ENCODE data around the gene ERVMER34-1. TPM values are rescaled to one million over a fixed set of nuclear protein-coding genes. Genes with fewer than 3 reads are reported as not detected.

ERVMER34-1 gene, protein sequence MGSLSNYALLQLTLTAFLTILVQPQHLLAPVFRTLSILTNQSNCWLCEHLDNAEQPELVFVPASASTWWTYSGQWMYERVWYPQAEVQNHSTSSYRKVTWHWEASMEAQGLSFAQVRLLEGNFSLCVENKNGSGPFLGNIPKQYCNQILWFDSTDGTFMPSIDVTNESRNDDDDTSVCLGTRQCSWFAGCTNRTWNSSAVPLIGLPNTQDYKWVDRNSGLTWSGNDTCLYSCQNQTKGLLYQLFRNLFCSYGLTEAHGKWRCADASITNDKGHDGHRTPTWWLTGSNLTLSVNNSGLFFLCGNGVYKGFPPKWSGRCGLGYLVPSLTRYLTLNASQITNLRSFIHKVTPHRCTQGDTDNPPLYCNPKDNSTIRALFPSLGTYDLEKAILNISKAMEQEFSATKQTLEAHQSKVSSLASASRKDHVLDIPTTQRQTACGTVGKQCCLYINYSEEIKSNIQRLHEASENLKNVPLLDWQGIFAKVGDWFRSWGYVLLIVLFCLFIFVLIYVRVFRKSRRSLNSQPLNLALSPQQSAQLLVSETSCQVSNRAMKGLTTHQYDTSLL
- under 1 TPM; 0.52 to 0.59 TPM for total RNA-seq
- long read RNA-seq: 0 reads

DNA sequence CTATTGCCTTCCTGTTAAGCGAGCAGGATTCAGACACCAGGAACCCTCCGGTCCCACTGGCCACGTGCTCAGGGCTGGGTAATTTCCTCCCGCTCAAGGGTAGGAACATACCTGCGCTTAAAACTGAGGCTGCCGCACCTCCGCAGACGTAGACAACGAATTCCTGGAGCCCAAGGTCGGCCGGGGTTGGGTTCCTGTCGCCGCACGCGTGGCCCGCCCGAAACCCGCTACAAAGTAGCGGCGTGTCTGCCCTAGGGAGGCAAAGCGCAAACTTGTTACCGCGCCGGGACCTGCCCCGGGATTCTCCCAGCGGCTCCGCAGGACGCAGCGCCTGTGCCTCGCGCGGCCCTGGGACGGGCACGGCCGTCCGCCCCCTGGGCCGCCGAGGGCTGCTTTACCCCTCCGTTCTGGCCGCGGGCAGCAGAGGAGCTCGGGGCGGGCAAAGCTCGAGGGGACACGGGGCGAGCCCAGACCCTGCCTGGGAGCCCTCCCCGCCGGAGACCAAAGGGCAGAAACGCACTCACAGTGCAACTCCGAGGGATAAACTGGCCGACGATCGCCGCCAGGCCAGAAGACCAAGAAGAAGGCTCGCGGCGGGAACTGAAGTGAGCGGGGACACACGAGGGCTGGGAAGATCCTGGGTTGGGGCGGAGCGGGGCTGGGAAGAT is at the start of gene ERVMER34-1:
TSS of gene ERVMER34-1 (minus strand) at position 607 of the 668 bp plus-strand sequence. CDS start 5,905 bp downstream, outside the sequence.
- ATAC-seq (peak; percentile 65), DNase-seq (peak; percentile 17 to 32)
- intact Hi-C loops (cut with DNase I, micrococcal nuclease): no loop called here

DNA sequence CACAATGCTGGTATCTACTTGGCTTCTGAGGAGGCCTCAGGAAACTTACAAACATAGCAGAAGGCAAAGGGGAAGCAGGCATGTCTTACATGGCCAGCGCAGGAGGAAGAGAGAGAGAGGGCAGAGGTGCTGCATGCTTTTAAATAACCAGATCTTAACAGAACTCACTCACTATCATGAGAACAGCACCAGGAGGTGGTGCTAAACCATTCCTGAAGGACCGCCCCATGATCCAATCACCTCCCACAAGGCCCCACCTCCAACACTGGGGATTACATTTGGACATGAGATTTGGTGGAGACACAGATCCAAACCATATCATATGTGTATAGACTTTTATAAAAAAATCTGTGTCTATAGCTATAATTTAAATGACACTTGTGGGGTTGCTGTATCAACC is 48.6 kb upstream of the ERVMER34-1 start:
- ATAC-seq (no peak), DNase-seq (no peak)
- intact Hi-C loops (cut with DNase I, micrococcal nuclease): no loop called here

DNA sequence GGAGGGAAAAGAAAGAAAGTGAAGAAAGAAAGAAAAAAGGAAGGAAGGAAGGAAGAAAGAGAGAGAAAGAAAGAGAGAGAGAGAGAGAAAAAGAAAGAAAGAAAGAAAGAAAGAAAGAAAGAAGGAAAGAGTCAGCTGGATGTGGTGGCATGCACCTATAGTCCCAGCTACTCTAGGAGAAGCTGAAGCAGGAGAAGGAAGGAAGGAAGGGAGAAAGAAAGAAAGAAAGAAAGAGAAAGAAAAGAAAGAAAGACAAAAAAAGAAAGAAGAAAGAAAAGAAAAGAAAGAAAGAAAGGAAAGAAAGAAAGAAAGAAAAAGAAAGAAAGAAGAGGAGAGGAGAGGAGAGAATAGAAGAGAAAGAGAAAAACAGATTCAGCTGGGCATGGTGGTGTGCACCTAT is 44.3 kb upstream of the ERVMER34-1 start:
- intact Hi-C loops (cut with DNase I, micrococcal nuclease): no loop called here
- no peak for DNase-seq
- no peak for ATAC-seq

GRCh38 chr4:52791936-52792335 is 40.7 kb upstream of the ERVMER34-1 start:
- intact Hi-C loops (cut with DNase I, micrococcal nuclease): no loop called here
- DNase-seq (no peak), ATAC-seq (no peak)

- ATAC-seq (no peak), DNase-seq (no peak)
- intact Hi-C loops (cut with DNase I, micrococcal nuclease): no loop called here
Observed at GRCh38 chr4:52789774-52790173, 38.5 kb upstream of the ERVMER34-1 start.

DNA sequence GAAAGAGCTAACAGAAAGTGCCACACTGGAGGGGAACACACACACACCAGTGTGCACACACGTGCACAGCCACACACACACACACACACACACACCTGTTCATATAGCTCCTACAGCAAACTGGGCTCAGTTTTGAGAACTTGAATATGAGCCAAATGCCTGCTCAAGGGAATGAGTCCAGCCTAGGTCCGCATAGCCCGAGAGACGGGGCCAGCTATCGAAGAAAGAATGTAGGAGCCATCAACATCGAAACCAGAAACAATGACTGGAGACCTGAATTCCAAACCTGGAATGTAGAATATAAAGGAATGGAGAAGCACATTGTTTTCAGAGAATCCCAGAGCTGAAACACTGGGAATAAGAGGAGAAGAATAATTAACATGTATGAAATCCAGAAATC is 37.6 kb upstream of the ERVMER34-1 start:
- ATAC-seq: no peak
- intact Hi-C loops (cut with DNase I, micrococcal nuclease): no loop called here
- no peak for DNase-seq

- intact Hi-C loops (cut with DNase I, micrococcal nuclease): no loop called here
- ATAC-seq (no peak), DNase-seq (no peak)
Observed at GRCh38 chr4:52783069-52783468, 31.8 kb upstream of the ERVMER34-1 start.

DNA sequence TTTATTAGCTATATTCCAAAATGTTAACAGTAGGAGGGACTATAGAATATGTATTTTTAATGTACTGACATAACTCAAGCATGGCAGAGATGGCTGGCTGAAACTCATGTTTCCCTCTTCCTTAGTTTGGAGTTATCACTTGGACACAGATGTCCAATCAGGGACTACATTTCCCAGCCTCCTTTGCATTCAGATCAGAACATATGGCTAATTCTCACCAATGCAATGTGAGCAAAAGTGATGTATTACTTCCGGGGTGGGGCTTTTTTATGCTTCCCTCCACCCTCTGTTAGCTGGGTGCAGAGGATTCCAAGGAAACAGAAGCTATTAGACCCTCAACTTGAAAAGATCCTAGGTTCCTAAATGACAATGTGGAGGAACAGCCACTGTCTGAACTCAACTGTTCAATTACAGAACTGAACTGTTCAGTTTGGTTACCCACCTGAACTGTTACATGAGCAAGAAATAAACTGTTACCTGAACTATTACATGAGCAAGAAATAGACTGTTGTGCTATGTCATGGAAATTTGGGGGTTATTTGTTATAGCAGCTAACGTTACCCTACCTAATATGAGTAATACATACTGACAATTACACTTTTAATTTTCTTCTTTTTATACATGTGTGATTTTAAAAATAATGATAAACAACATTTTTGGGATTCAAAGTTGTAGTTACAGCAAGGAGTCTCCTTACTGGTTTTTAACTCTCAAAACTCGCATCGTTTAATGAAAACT is 29.6 kb upstream of the ERVMER34-1 start:
- intact Hi-C loops (cut with DNase I, micrococcal nuclease): no loop called here
- DNase-seq: no peak
- ATAC-seq: no peak

DNA sequence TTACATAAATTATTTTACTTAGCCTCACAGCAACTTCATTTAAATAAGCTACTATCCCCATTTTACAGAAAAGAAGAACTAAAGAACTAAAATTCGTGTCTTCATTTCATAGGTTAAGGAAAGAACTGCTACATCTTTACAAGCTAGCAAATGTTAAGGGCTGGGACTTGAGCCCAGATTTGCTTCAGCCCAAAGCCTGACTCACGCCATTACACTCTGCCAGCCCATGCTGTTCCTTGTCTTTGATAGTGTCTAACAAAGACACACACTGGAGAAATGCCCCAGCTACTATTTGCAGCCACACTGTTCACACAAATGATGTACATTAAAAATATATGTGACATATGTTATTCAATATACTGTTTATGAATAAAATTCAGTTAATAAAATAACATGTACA is 29.0 kb upstream of the ERVMER34-1 start:
- DNase-seq (peak; percentile 7 to 27), ATAC-seq (no peak)
- intact Hi-C loops (cut with DNase I, micrococcal nuclease): no loop called here

GRCh38 chr4:52760256-52760655 is 9.0 kb upstream of the ERVMER34-1 start:
- intact Hi-C loops (cut with DNase I, micrococcal nuclease): no loop called here
- DNase-seq: no peak
- ATAC-seq: no peak

DNA sequence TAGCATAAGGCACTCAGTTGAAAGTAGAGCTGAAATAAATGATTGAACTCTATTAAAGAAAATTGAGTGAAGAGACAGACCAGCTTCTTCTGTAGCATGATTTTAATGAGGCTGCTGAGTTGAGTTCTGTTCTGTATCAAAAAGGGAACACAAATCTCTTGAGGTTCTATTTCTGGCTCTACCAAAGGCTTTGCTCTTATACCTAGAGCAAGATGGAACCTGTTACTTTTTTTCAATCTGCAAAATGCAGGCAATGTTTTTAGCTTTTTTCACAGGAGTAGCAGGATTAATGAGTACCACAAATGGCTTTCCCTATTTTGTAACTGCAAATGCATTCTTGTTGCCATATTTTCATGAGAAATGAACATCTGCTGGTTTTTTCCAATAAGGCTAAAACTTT is 4.2 kb upstream of the ERVMER34-1 start:
- no peak for ATAC-seq
- DNase-seq: no peak
- intact Hi-C loops (cut with DNase I, micrococcal nuclease): no loop called here

- intact Hi-C loops (cut with DNase I, micrococcal nuclease): no loop called here
- ATAC-seq: no peak
- DNase-seq: no peak
Observed at GRCh38 chr4:52752936-52753335, 1.7 kb upstream of the ERVMER34-1 start.

DNA sequence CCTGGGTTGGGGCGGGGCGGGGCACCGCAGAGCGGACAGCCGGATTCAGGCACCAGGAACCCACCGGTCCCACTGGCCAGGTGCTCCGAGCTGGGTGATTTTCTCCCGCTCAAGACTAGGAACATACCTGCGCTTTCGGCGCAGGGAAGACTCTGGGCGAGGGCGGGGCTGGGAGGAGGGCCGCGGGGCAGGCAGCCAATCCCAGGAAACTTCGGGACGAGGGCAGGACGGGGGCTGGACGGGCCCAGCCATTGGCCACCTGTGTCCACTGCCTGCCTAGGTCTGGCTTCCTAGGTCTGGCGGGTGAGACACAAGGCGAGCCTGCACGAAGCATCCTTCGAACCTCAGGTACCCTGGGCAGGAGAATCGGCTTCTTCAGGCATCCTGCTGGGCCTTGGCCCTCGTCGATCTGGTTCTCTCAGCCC is 274 bp upstream of the ERVMER34-1 start:
- peak; percentile 97 for ATAC-seq
- intact Hi-C loops (cut with DNase I, micrococcal nuclease): no loop called here
- DNase-seq: peak; percentile 63 to 69

DNA sequence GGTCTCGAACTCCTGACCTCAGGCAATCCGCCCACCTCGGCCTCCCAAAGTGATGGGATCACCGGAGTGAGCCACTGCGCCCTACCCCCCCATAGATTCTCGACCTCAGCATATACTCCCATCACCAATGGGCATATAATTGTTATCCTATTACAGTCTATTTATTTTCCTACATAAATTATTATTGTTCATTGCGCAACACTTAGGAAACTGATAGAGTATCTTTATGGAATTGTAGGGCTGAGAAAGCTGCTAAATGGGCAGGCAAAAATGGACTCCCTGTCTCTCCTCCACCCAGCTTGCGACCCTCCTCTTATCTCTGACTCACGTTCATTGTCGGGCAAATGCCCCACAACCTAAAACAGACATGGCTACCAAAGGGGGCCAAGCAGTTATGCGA is 1.0 kb downstream of the ERVMER34-1 start:
- intact Hi-C loops (cut with DNase I, micrococcal nuclease): no loop called here
- no peak for ATAC-seq
- DNase-seq: no peak

DNA sequence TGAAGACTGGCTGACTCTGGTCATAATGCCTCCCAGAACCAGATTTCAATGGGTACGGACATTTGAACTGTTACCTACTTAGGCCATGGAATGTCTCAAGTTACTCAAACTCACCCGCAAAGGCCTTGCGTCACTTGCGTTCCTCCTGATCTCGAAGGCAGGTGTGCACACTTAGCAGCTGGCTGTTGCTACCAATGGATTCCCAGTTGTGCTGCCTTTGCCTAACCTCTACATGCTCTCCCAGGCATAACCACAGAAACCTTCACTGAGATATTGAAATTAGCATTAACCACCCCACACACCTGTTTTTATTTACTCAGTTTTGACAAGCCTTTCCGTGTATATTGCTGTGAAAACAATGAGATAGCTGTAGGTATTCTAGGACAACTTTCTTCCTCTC is 2.8 kb downstream of the ERVMER34-1 start:
- intact Hi-C loops (cut with DNase I, micrococcal nuclease): no loop called here
- DNase-seq (peak; percentile 8 to 28), ATAC-seq (no peak)

- intact Hi-C loops (cut with DNase I, micrococcal nuclease): no loop called here
- ATAC-seq (no peak), DNase-seq (no peak)
Observed at GRCh38 chr4:52744588-52744987, 6.6 kb downstream of the ERVMER34-1 start.

DNA sequence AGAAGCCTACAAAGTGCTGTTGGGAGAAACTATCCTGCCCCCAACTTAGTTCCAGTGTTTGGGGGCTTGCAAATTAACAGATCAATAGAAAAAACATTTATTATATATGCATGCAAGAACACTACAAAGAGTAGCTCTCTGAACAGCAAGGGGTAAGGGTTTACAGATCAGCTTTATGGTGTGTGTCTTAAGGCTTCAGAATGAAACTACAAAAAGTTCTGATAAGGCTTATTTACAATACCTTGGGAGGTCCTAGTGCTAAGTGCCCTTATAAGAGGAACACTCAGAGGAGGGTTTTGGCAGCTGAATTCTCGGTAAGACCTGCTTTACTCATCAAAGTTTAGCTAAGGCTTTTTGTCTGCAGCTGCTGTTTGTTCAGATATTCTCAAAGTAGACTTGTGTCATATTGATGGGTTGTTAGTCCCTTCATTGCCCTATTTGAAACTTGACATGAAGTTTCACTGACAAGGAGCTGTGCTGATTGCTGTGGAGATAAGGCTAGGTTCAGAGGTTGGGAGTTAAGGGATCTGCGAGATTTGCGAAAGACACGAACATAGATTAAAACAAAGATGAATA is 7.7 kb downstream of the ERVMER34-1 start:
- intact Hi-C loops (cut with DNase I, micrococcal nuclease): no loop called here
- no peak for DNase-seq
- ATAC-seq: no peak

GRCh38 chr4:52729586-52729985 is 21.6 kb downstream of the ERVMER34-1 start:
- ATAC-seq: no peak
- DNase-seq: no peak
- intact Hi-C loops (cut with DNase I, micrococcal nuclease): no loop called here

GRCh38 chr4:52728691-52729240 is 22.5 kb downstream of the ERVMER34-1 start:
- DNase-seq: no peak
- intact Hi-C loops (cut with DNase I, micrococcal nuclease): no loop called here
- ATAC-seq: peak; percentile 75
